OCI-M2 (cell line): ENCODE results near the gene CYTH1.

Experiments
- DNase-seq: peaks from one replicate; lab custom pipeline; 2025; ENCODE audit not compliant: unreplicated experiment; lab: John Stamatoyannopoulos, UW

Gene CYTH1

DNA sequence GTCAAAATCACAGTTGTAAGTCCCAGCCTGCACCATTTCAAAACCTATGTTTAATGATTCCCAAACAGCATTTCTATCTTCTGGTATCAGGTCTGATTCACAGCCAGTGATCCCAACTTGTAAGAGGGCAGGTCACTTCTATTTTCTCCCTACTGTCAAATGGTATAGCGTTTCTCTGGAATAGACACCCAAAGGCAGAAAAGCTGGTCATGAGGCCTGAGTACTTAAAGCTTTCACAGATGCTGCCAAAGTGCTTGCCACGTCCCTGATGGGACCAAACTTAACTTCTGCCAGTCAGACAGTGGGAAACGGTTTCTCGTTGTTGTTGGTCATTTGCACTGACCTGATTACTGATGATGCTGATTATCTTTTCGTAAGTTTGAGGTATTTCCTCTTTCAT, 43.4 kb downstream of the CYTH1 start:
- no peak for DNase-seq

DNA sequence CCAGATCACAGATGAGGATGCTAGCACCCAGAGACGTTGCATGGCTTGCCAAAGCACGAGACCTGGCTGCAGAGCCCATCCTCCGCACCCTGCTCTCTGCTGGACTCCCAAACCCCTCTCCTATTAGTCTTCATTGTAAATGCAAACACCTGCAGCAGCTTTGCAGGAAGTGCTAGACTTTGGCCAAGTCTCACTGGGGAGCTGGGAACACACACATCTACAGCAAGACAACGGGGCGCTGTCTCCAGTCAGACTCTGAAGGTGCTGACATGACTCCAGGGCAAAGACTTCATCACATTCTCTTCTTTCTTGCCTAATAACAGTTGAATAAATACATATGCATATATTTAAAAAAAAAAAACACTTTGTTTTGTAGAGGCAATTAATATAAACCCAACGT, 43.8 kb downstream of the CYTH1 start:
- DNase-seq: no peak

DNA sequence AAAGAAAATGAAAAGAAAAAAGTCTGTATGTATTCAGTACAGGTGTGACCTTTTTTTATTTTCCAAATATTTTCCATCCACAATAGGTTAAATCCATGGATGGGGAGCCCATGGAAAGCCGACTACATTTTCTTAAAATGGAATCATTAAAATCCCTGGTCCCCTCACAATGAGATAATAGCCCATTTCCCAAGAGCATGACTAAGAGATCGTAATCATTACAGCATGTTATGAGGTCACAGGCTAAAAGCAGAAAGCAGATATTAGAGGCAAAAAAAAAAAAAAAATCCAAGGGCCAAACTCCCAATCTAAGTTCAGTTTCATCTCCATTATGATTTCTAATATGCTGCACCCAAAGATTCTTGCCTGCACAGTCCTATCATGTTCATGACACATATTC, 44.7 kb downstream of the CYTH1 start:
- DNase-seq: no peak

DNA sequence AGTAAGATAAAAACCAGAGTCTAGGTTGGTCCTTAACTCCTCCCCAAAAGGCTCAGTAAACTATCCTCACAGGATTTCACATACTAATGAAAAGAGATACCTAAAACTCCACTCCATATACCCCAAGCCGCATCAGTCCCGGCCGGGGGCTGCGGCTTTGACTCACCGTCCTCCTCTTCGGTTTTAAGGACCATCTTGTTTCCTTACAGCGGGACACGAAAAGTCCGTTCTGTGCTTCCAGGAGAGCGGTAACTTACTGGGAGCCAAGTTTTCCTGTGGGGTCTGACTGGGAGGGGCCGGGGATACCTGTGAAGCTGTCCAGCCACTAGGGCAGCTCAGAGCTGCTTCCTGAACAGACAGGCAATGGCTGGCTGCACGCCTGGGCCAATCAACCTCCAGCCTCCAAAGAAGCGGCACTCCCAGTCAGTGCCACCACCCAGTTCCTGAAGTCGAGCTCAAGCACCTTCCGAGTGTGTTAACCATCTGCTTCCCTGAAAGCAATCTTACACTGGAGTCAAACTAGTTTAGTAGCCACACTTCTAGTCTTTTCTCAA, 45.5 kb downstream of the CYTH1 start:
- no peak for DNase-seq

DNA sequence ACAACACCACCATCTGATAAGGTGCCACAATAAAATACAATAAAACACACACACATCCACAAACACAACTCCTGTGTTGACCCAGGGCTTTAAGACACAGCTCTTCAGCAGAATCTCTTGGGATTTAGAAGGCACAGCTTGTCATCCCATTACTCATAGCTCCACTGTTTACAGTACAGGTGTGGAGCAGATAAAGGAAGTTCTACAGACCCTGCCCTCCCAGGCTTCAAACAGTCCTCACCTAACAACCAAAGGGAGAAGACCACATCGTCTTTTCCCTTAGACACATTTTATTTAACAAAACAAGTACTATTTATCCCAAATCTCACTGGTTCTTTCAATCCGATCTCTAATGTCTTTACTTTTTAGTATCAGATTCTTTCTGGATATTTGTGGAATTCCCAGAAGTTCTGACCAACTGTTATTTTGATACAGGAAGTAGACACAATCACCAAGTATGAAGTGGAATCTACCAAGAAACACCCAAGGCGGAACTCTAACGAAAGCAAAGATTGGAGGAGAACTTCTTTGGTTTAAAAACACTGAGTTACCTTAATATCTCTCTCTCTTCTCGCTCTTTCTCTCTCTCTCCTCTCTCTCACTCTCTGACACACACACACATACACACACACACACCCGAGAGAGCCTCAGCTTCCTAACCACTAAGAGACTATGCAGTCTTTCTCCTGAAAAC, 46.1 kb downstream of the CYTH1 start:
- DNase-seq: no peak

DNA sequence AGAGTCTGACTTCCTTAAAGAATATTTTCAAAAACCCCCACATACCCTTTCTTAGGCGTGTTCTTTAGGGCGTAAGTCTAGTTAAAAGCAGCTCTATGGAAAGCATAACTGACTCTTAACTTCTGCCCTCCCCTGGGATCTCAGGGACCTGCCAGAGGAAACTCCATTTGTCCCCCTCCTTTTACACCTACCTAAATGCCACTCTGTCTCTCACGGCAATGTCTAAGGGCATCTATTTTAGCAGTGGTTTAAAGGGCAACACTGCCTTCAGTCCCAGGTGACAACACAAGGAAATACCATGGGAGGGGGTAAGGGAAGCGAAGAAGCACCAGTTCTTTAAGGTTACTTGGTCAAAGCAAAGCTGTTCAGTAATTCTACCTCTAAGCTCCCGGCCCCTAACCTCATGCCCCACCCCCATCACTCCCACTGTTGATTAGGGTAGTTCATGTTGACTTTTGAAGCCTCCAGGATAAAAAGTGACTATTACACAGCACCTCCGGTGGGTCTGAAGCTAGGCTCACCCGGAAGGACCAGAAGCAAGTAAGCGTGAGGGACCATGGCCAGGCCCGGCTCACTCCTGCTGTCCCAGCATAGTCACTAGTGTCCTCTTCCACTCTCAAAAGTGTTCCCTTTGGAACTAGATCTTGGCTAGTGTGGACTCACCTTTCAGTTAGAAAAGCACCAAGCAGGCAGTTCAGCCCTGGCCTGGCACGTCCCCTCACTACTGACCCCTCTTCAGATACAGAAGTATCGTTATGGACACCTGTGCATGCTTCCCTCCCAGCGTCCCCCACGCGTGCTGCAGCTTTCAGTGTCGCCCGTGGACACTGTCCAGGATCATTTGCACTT, 47.1 kb downstream of the CYTH1 start:
- DNase-seq: no peak

DNA sequence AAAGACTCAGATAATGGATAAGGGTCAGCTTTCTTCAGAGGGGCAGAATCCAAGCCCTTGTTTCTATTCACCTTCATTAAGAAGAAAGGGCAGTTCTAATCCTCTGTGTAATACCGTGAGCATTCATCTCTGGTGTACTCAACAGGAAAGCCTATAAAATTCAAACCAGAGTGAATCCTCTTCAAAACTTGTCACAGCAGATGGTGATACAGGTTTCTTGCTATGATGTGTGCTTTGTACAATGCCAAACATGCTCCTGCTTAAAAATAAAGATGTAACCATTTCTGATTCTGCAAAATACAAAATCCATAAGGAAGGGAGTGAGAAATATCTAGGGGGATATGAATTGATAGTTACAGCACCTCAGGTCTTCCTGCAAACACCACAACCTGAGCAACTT, 49.7 kb downstream of the CYTH1 start:
- DNase-seq: no peak

DNA sequence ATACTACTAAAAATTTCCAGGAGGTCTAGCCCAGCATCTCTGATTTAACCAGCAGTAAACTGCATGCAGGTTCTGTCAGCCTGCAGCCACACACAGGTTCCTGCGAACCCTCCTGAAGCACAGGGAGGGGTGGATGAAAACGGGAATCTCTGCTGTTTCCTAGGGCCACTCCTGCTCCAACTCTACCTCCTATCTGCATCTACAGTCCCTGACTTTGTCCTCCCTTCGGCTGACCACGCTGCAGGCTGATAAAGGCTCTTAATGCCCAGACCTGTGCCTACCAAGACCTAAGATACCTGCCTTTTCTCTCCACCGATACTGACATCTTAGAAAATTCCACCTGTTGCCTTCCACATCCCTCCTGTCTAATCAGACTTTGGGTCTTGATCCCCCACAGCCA, 50.2 kb downstream of the CYTH1 start:
- no peak for DNase-seq

DNA sequence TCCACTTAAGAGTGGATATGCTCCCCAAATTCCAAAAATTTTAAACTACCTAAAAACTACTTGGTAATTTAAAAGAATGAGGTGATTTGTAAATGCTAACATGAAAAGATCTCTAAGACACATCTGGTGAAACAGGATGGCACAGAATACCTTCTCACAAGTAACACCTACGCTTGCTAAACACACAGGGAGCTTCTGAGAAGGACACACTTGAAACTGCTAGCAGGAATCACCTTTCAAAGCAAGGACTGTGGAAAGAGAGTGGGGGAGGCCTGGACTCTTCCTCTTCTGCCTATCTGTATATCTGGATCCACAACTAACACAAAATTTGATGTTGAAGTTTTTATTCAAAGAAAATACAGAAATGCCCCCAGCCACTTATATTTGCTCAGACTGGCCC, 52.4 kb downstream of the CYTH1 start:
- DNase-seq: no peak

DNA sequence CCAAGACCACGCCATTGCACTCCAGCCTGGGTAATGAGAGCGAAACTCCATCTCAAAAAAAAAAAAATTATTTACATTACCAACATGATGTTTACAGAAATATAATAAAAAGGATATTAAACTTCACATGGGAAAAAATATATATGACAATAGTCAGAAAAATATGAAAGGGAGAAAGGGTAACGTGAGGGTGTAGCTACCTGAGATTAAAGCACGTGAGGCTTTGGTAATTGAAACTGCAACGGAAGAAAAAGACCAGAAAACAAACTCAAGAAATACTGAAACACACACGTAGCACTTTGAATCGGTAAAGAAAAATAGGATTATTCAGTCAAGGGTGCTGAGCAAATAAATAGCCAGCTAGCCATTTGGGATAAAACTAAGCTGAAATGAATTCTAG, 53.6 kb downstream of the CYTH1 start:
- DNase-seq: no peak

DNA sequence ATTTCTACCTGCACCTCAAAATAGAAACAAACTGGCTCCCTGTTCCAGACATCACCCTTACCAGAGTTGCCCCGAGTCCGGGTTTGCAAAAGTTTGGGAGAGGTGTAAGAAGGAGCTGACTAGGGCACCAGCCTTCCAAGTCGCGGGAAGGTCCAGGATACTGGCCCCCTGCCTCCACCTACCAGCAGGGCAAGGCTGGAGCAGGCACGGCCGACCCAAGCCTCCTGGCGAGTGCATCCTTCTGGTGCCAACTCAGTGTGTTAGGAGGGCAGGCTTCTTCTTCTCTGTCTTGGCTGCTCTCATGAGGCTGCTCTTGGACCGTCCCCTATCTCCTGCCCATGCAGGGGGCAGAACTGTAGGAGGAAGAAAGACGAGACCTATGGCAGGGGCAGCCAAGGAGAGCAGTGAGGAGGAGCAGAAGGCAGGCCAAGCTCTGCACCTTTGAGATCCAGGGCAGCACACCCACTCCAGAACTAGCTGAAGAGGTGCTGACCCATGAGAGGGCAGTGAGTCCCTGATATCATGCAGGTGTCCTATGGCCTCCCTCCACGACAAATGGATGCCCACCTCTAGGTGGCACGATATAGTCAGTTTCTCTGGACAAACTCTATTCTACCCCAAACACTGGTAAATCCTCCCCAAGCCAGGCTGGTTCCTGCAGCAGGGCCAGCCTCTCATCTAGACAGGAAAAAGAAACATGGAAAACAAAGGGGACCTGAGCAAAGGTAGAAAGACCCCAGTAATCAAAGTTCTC, 54.4 kb downstream of the CYTH1 start:
- DNase-seq: no peak

DNA sequence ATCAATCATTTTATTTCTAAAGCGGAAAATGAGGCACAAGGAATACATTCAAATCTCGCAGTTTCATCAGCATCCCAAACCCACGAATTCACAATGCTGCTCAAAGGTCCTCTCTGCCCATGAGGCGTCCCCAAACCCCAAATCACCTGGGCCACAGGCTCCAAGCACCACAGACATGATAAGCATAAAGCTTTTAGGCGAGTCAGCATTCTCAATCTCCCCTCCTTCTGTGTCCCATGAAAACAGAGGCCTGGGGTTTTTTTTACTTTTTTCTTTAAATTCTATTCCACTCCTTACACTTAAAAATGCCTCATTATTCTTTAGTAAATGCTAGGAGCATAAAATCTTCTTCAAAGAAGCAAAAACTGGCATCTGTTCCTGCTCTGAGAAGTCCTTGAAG, 55.0 kb downstream of the CYTH1 start:
- DNase-seq: no peak

DNA sequence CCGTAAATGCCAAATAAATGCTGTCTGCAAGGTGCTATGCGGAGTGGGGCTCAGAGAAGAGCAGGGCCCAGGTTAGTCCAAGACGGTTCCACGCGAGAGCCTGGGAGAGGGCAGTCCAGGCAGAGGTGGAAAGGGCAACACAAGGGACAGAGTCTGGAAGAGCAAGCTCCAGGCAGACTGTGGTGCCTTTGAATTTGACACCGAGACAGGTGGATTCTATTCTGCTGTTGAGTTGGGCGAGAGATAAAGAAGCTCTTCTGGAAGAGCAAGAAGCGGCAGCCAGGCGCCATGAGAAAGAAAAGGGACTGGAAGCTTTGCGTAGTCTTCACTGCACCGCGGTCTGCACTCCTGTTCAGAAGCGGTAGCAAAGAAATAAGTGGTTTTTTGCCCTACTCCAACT, 55.6 kb downstream of the CYTH1 start:
- no peak for DNase-seq

DNA sequence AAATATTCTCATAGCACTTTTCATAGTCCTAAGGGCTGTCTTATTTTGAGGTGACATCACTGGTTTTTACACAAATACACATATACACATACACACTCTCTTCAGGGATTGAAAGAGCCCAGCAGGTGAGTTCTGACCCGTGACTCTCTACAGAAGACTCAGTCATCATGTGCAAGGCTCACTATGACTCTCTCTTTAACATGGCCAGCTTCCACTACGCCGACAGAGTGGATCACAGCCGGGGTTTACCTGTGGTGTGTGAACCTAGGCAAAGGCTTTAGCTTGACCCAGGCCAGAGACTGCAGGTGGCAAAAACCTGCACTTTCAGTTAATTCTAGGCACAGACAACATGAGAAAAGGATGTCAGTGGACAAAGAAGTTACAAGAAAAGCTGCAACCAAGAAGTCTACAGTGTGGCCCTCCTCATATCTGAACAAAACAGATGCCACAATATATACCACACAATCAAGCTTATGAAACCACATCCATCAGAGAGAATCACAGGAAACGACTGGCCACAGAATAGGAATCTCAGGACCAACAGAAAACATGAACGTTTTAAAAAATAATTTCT, 56.5 kb downstream of the CYTH1 start:
- no peak for DNase-seq

DNA sequence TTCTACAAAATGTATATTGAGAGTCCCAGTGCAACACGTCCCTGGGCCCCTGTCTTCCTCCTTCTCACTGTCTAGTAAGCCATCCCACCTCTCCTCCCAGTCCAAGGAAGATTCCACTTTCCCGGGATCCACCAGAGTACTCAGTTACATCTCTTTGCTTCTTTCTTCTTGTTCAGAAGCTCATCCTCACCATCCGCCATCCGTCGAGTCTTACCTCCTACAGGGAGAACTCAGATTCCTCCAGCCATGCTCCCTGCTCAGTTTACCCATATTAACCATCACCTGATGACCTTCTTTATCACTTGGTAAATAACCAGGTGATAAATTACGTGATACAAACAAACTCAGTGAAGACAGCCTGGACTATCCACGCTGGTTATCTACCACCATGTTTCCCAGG, 57.1 kb downstream of the CYTH1 start:
- no peak for DNase-seq

DNA sequence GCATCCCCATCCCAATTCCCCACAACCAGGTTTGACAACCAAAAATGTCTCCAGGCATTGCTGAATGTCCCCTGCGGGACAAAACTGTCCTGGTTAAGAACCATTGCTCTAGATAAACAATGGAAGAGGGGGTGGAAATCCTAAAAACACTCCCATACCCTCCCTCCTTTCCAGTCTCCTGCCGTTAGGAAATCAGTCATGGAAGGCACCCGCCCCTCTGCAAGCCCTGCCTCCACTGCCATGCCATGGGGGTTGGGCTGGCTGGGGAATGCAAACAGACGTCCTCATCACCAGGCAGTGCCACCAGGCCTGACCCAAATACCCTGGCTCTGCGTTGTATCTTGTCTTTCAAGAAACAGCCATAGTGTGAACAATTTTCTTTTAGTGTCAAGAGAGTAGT, 57.5 kb downstream of the CYTH1 start:
- DNase-seq: no peak

DNA sequence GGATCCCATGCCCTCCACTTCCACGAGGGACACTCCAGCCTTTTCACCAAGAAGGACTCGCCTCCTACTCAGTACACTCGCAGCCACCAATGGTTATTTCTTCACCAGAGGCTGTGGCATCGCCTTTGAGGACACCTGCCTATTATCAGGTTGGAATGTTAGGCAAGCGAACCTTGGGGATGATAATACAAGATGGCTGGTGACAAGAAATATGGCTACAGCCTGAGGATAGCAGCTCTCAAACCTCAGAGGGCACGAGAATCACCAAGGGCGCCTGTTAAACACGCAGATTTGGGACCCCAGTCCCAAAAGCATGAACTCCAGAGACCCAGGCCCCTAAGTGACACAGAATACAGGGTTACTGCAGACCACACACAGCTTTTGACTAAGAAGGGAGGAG, 58.1 kb downstream of the CYTH1 start:
- no peak for DNase-seq

DNA sequence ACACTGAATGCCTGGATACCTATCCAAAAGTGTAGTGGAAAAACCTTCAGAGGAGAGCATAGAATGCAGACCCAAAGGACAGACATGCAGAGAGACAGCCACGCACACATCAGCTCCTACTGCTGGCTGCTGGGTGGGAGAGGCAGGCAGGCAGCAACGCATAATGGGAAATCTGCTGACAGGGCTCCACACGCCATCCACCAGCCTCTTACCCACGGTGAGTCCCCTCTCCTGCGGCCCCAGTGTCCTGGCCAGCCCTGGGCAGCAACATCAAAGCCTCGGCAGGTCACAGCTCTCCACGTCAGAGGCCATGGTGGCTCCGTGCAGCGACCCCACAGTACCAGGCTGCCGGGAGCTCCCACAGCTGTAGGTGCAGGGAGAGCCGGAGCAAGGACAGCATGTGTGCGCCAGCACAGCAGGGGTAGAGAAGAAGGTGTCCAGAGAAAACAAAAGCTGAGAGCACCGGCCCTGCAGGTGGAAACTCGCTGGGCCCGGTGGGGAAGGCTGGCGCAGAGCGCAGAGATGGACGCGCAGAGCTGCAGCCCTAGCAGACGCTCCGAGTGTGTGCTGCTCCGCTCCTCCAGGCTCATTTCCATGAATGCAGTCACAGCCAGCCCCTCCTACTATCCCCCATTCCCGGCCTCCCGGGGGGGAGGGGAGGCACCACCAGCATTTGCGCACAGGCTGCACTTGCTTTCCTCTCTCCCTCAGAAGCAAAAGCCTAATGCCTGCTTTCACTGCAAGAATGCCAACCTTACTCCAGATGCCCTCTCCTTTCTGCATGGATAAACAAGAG, 58.9 kb downstream of the CYTH1 start:
- DNase-seq: no peak

DNA sequence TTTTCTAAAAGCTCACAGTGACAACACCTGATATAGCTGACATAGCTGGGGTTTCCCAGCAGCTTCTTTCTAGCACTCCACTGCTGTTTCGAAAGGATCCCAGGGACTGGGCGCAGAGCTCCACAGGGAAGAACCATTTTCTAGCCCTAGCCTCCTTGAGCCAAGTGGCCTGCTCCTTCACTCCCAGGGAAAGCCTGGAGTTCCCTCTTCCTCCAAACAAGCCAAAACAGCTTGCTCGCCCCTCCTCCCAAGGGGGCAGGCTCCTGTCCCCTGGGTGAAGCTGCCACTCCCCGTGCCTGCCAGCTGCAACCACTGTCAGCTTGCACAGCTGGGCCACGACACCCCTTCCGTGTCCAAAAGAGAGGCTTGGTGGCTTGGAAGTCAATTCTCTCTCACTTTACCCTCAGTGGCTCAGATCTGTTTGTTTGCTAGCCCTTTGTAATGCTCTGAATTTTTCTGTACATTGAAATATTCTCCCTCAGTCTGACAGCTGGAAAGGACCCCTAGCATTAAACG, 59.8 kb downstream of the CYTH1 start:
- no peak for DNase-seq

DNA sequence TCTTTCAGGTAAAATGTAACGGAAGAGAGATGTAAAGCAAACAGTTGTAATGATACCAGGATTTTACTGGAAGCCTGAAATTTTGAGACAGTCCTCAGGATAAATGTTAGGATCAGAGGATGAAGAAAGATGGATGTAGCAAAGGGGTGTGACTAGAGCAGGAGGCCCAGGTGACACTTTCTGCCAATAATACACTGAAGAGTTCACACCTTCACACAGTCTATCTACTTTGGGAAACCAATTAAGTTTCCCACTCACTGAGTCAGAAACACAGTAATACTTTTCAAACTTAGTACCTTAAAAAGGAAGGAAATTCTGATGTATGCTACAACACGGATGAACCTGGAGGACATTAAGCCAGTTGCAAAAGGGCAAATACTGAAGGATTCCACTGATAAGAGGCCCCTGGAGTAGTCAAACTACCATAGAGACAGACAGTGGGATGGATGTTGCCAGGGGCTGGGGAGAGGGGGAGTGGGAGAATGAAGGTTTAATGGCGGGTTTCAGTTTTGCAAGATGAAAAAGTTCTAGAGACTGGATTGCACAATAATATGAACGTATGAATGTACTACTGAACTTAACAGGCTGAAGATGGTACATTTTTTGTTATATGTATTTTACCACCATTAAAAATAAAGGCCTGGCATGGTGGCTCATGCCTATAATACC, 62.3 kb downstream of the CYTH1 start:
- DNase-seq: no peak
